ENCODE data around the gene UQCRFS1.

UQCRFS1 gene

GRCh38 chr19:29248332-29248844, 35.4 kb upstream of the UQCRFS1 start:
- Histone ChIP-seq H3K4me3 (ENCODE audit: low read depth, low read length) (no peak overlapping the region), H3K4me1 (peaks cover 2% of the 10 kb centered on the region), H3K9ac (no peak overlapping the region), H3K27ac (no peak overlapping the region), H3K36me3 (ENCODE audit: control insufficient read depth, insufficient read depth, low read length) (no peaks in the 10 kb centered on the region), H3K4me2 (ENCODE audit: low read length) (no peak overlapping the region), H3K9me3 (ENCODE audit: control insufficient read depth, low read length) (no peaks in the 10 kb centered on the region), H2AFZ (no peak overlapping the region), H3K27me3 (ENCODE audit: control insufficient read depth, insufficient read depth, low read length) (no peaks in the 10 kb centered on the region), H3K79me2 (no peaks in the 10 kb centered on the region)
- no peak for TF ChIP-seq CTCF (IDR thresholded peaks at IDR 0.05)

DNA sequence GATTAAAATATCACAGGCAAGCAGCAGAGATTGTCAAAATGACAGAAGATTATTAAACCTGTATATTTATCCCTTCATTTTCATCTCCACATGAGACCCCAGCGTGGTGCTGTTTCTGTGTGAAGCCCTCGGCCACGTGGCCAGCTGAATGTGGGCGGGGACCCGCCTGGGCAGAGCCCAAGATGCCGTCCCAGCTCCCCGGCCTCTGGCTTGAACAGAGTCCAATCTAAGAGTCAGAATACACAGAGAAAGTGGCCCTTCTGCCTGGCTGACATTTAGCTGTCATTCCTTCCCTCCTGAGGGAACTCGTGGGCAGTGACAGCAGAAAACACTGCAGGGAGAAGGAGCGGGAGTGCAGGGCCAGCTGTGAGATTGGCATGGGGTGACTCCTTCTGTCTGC, 34.9 kb upstream of the UQCRFS1 start:
- Histone ChIP-seq H3K4me2 (ENCODE audit: low read length) (no peak overlapping the region), H3K4me3 (ENCODE audit: low read depth, low read length) (no peak overlapping the region), H3K79me2 (no peaks in the 10 kb centered on the region), H3K4me1 (peaks cover 2% of the 10 kb centered on the region), H3K9ac (no peak overlapping the region), H3K36me3 (ENCODE audit: control insufficient read depth, insufficient read depth, low read length) (no peaks in the 10 kb centered on the region), H3K27me3 (ENCODE audit: control insufficient read depth, insufficient read depth, low read length) (no peaks in the 10 kb centered on the region), H3K27ac (no peak overlapping the region), H3K9me3 (ENCODE audit: control insufficient read depth, low read length) (no peaks in the 10 kb centered on the region), H2AFZ (no peak overlapping the region)
- no peak for TF ChIP-seq CTCF (IDR thresholded peaks at IDR 0.05)

DNA sequence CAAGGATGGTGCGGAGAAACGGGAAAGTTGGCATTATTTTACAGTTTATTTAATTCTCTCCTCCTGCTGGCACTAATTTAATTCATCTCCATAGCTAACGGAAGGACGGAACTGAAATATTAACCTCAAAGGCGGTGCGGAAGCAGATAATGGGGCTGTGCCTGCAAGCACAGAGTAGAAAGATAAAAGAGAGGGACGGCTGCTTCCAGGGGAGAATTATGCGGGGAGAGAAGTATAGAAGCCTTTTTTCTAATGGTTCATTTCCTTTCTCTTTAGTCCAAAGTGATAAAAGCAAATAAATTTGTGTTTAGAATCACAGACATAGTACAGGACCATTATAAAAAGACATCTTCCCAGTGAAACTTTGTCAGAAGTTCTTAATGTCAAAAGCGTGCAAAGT, 34.5 kb upstream of the UQCRFS1 start:
- Histone ChIP-seq H3K79me2 (no peaks in the 10 kb centered on the region), H3K9me3 (ENCODE audit: control insufficient read depth, low read length) (no peaks in the 10 kb centered on the region), H3K36me3 (ENCODE audit: control insufficient read depth, insufficient read depth, low read length) (no peaks in the 10 kb centered on the region), H3K27ac (no peak overlapping the region), H3K4me2 (ENCODE audit: low read length) (no peak overlapping the region), H3K4me3 (ENCODE audit: low read depth, low read length) (no peak overlapping the region), H3K27me3 (ENCODE audit: control insufficient read depth, insufficient read depth, low read length) (no peaks in the 10 kb centered on the region), H3K4me1 (peaks cover 2% of the 10 kb centered on the region), H3K9ac (no peak overlapping the region), H2AFZ (no peak overlapping the region)
- TF ChIP-seq CTCF (IDR thresholded peaks at IDR 0.05), result no peak

GRCh38 chr19:29247051-29247450, 34.1 kb upstream of the UQCRFS1 start:
- Histone ChIP-seq H3K27ac (no peak overlapping the region), H3K36me3 (ENCODE audit: control insufficient read depth, insufficient read depth, low read length) (no peaks in the 10 kb centered on the region), H3K4me3 (ENCODE audit: low read depth, low read length) (no peak overlapping the region), H3K9me3 (ENCODE audit: control insufficient read depth, low read length) (no peaks in the 10 kb centered on the region), H3K79me2 (no peaks in the 10 kb centered on the region), H3K9ac (no peak overlapping the region), H3K4me1 (peaks cover 2% of the 10 kb centered on the region), H2AFZ (no peak overlapping the region), H3K27me3 (ENCODE audit: control insufficient read depth, insufficient read depth, low read length) (no peaks in the 10 kb centered on the region), H3K4me2 (ENCODE audit: low read length) (no peak overlapping the region)
- no peak for TF ChIP-seq CTCF (IDR thresholded peaks at IDR 0.05)

DNA sequence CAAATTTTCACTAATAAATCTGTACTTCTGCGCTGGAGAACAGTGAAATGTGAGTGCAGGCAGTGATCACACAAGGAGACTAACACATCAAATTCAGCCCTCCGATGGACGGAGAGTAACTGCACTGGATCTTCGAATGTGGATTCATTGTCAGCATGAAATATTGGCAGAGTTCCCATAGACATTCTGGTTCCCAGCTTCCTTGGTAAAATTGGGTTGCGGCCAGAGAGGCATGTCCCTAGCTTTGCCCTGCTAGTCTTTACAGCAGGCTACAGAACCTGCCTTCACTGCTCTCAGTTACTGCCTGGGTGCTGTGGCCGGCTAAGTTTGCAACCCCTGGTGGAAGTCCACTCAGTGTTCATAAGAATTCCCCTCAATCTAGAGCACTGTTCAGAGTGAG, 32.3 kb upstream of the UQCRFS1 start:
- no peak overlapping the region for H3K9ac ChIP-seq

More for the DNA sequence above, 32.3 kb upstream of the UQCRFS1 start:
- H3K27me3 ChIP-seq (ENCODE audit: control insufficient read depth, insufficient read depth, low read length), result no peaks in the 10 kb centered on the region
- no peak overlapping the region for H3K27ac ChIP-seq
- no peak overlapping the region for H3K4me2 ChIP-seq (ENCODE audit: low read length)
- no peak overlapping the region for H3K4me3 ChIP-seq (ENCODE audit: low read depth, low read length)
- no peaks in the 10 kb centered on the region for H3K79me2 ChIP-seq
- peaks cover 2% of the 10 kb centered on the region for H3K4me1 ChIP-seq
- peak overlapping the region; percentile 9 for H2AFZ ChIP-seq
- H3K9me3 ChIP-seq (ENCODE audit: control insufficient read depth, low read length), result no peaks in the 10 kb centered on the region
- H3K36me3 ChIP-seq (ENCODE audit: control insufficient read depth, insufficient read depth, low read length), result no peaks in the 10 kb centered on the region
- no peak for TF ChIP-seq CTCF (IDR thresholded peaks at IDR 0.05)
